Tibial nerve (tissue), 4 donors: Measurements from ENCODE around the gene UBA1. TPM values are rescaled to one million over a fixed set of nuclear protein-coding genes. Genes with fewer than 3 reads are reported as not detected.

Source experiments
- DNase-seq, 2 donors: peaks; one replicate each; pipeline ENCODE4 v3.0.0-alpha.2; 2019; ENCODE audit warnings: low spot score in 2 of 2
- H3K27ac ChIP-seq, 4 donors: fragments of 200-600 bp; sonication (generic) in 3 of 4; one replicate each; pipeline ENCODE4 v1.5.1; 2017 to 2019; ENCODE audit warnings: mild to moderate bottlenecking in 1 of 4
- H3K27me3 ChIP-seq, 2 donors: fragments of 200-600 bp; sonication (generic) in 1 of 2; one replicate each; pipeline versions ENCODE4 v1.5.1 to v1.6.0; 2017 to 2019
- H3K36me3 ChIP-seq, 3 donors: fragments of 200-600 bp; sonication (generic); one replicate each; pipeline ENCODE4 v1.5.1; 2018 to 2019
- H3K4me1 ChIP-seq, 4 donors: fragments of 200-600 bp; sonication (generic) in 3 of 4; one replicate each; pipeline ENCODE4 v1.5.1; 2017 to 2019
- H3K4me3 ChIP-seq, 4 donors: fragments of 200-600 bp; sonication (generic) in 3 of 4; one replicate each; pipeline ENCODE4 v1.5.1; 2017 to 2019; ENCODE audit warnings: mild to moderate bottlenecking in 1 of 4, moderate library complexity in 1 of 4
- H3K9me3 ChIP-seq, 4 donors: fragments of 200-600 bp; sonication (generic) in 3 of 4; one replicate each; pipeline ENCODE4 v1.5.1; 2017 to 2019
- CTCF ChIP-seq, 5 experiments: fragments of 200-600 bp in 3 of 5; fragments of 450-650 bp in 2 of 5; sonication (generic) in 3 of 5; IDR thresholded peaks; one replicate each; pipeline ENCODE4 v1.5.1; 2016 to 2019; ENCODE audit warnings: antibody characterized with exemption in 5 of 5, mild to moderate bottlenecking in 3 of 5, moderate library complexity in 2 of 5
- EP300 ChIP-seq, 2 donors: sonication (generic); formaldehyde crosslinking; IDR thresholded peaks; one replicate each; pipeline ENCODE4 v1.6.1; 2017; ENCODE audit warnings: antibody characterized with exemption in 2 of 2, mild to moderate bottlenecking in 1 of 2
- POLR2A ChIP-seq, 2 donors: fragments of 450-650 bp; IDR thresholded peaks; one replicate each; pipeline ENCODE4 v1.6.1; 2017; ENCODE audit warnings: antibody characterized with exemption in 2 of 2, mild to moderate bottlenecking in 2 of 2, moderate library complexity in 2 of 2
- WGBS, 2 donors: methylation state at CpG; one replicate each; pipeline ENCODE4 v1.1.5; 2018; 5-methylcytosine and 5-hydroxymethylcytosine counted together
- total RNA-seq, 4 donors: library from RNA; depleted of rRNA; stranded (reverse); fragments of >200 nt; gene quantifications; one replicate each; pipeline ENCODE4 v1.1.0, GENCODE V29; 2016

UBA1 gene
- total RNA-seq, 4 donors from 2014 or later = 124 to 168 (median 144) TPM

GRCh38 chrX:47239898-47240545 lies 46.4 kb downstream of the UBA1 start:
- TF ChIP-seq EP300 (IDR thresholded peaks at IDR 0.05) = no peak
- WGBS, 2 donors = 93 to 98% methylated on average over 8 to 11 of the region's 12 CpGs
- H3K4me3 ChIP-seq = no peak overlapping the region
- peaks cover 0 to 51% (median 4%) of the 10 kb centered on the region in 3 donors for H3K36me3 ChIP-seq
- peaks cover 0 to 17% of the 10 kb centered on the region in 2 donors for H3K27me3 ChIP-seq
- H3K27ac ChIP-seq = no peak overlapping the region
- H3K4me1 ChIP-seq = peaks cover 0 to 20% (median 1%) of the 10 kb centered on the region in 4 donors
- no peaks in the 10 kb centered on the region for H3K9me3 ChIP-seq
- no peak for DNase-seq

- peaks cover 0 to 57% (median 4%) of the 10 kb centered on the region in 3 donors for H3K36me3 ChIP-seq
- TF ChIP-seq POLR2A (IDR thresholded peaks at IDR 0.05) (no peak), CTCF (IDR thresholded peaks at IDR 0.05) (no peak), EP300 (IDR thresholded peaks at IDR 0.05) (no peak)
- no peak for DNase-seq
- peaks cover 0 to 18% (median 1%) of the 10 kb centered on the region in 4 donors for H3K4me1 ChIP-seq
- H3K9me3 ChIP-seq = no peaks in the 10 kb centered on the region
- WGBS, 2 donors = 77 to 91% methylated on average over 7 of the region's 7 CpGs
- no peak overlapping the region for H3K27ac ChIP-seq
- peaks cover 0 to 17% of the 10 kb centered on the region in 2 donors for H3K27me3 ChIP-seq
- H3K4me3 ChIP-seq = no peak overlapping the region
Observed at GRCh38 chrX:47240619-47241018, 47.0 kb downstream of the UBA1 start.

GRCh38 chrX:47241201-47242011 lies 47.8 kb downstream of the UBA1 start:
- no peak for DNase-seq
- Histone ChIP-seq H3K27me3 (peaks cover 0 to 18% of the 10 kb centered on the region in 2 donors), H3K27ac (no peak overlapping the region), H3K4me1 (peaks cover 0 to 13% (median 1%) of the 10 kb centered on the region in 4 donors), H3K9me3 (no peaks in the 10 kb centered on the region), H3K36me3 (peaks cover 0 to 59% (median 4%) of the 10 kb centered on the region in 3 donors), H3K4me3 (no peak overlapping the region)
- TF ChIP-seq POLR2A (IDR thresholded peaks at IDR 0.05) (no peak), CTCF (IDR thresholded peaks at IDR 0.05) (no peak), EP300 (IDR thresholded peaks at IDR 0.05) (no peak)
- 95 to 98% methylated on average over 17 to 18 of the region's 18 CpGs for WGBS, 2 donors

- no peak overlapping the region for H3K27ac ChIP-seq
- TF ChIP-seq POLR2A (IDR thresholded peaks at IDR 0.05) = no peak
- no peak for TF ChIP-seq EP300 (IDR thresholded peaks at IDR 0.05)
- no peak for TF ChIP-seq CTCF (IDR thresholded peaks at IDR 0.05)
- no peak overlapping the region for H3K4me3 ChIP-seq
- H3K36me3 ChIP-seq = peaks cover 0 to 68% (median 4%) of the 10 kb centered on the region in 3 donors
- H3K27me3 ChIP-seq = peaks cover 0 to 12% of the 10 kb centered on the region in 2 donors
- no peaks in the 10 kb centered on the region for H3K9me3 ChIP-seq
- peaks cover 0 to 5% (median 0%) of the 10 kb centered on the region in 4 donors for H3K4me1 ChIP-seq
- DNase-seq = no peak
- WGBS, 2 donors = 86 to 90% methylated on average over 8 to 10 of the region's 10 CpGs
Observed at GRCh38 chrX:47242321-47242720, 48.7 kb downstream of the UBA1 start.

- no peak for DNase-seq
- Histone ChIP-seq H3K27ac (no peak overlapping the region), H3K4me1 (no peaks in the 10 kb centered on the region), H3K4me3 (no peak overlapping the region), H3K36me3 (peaks cover 0 to 74% (median 4%) of the 10 kb centered on the region in 3 donors), H3K27me3 (peaks cover 0 to 11% of the 10 kb centered on the region in 2 donors), H3K9me3 (no peaks in the 10 kb centered on the region)
- TF ChIP-seq CTCF (IDR thresholded peaks at IDR 0.05) (no peak), POLR2A (IDR thresholded peaks at IDR 0.05) (no peak), EP300 (IDR thresholded peaks at IDR 0.05) (no peak)
- WGBS, 2 donors = 79 to 91% methylated on average over 12 to 14 of the region's 14 CpGs
Observed at GRCh38 chrX:47243351-47243750, 49.7 kb downstream of the UBA1 start.
